HEK293 (cell line): ENCODE results near the gene SDF2.

ENCODE experiments used
- CTCF ChIA-PET: fragments of 350-600 bp; formaldehyde crosslinking; extraction: SDS; loops from one replicate; lab custom pipeline; 2021; ENCODE audit warnings: antibody characterized with exemption; lab: Yijun Ruan, JAX
- POLR2A ChIA-PET: fragments of 300-600 bp; formaldehyde crosslinking; extraction: SDS; loops from one replicate; lab custom pipeline; 2020; ENCODE audit warnings: antibody characterized with exemption, inconsistent platforms; lab: Yijun Ruan, JAX
- H3K27ac ChIP-seq: fragments of 200-500 bp; sonication (Bioruptor generic); 2 replicates; pipeline ENCODE4 v1.5.1; 2014; ENCODE audit warnings: low read depth, low read length, control low read depth, inconsistent platforms; ENCODE audit errors: extremely low read depth
- H3K36me3 ChIP-seq, 2 experiments: fragments of 200-500 bp in 1 of 2; sonication (Bioruptor generic) in 1 of 2; 1 replicate in 1 of 2; 2 replicates in 1 of 2; pipeline ENCODE4 v1.5.1; 2014 to 2017; ENCODE audit warnings: inconsistent platforms in 2 of 2, low read length in 2 of 2; ENCODE audit not compliant: control insufficient read depth in 2 of 2, insufficient read depth in 1 of 2
- H3K4me1 ChIP-seq: fragments of 200-500 bp; sonication (Bioruptor generic); 2 replicates; pipeline ENCODE4 v1.5.1; 2014; ENCODE audit warnings: mild to moderate bottlenecking, low read length, inconsistent platforms; ENCODE audit not compliant: control insufficient read depth, insufficient read depth
- H3K4me3 ChIP-seq: 2 replicates; pipeline ENCODE4 v1.5.1; 2011; ENCODE audit warnings: low read depth, mild to moderate bottlenecking, control low read depth, low read length, moderate library complexity
- H3K9me3 ChIP-seq: fragments of 200-500 bp; sonication (Bioruptor generic); 2 replicates; pipeline ENCODE4 v1.5.1; 2014; ENCODE audit warnings: low read depth, low read length, inconsistent platforms; ENCODE audit not compliant: control insufficient read depth, insufficient read depth
- BCL11A ChIP-seq: fragments of 450-650 bp; formaldehyde crosslinking; IDR thresholded peaks from 2 replicates; pipeline ENCODE4 v1.5.1; 2016; ENCODE audit warnings: low read depth, missing biosample characterization, missing genetic modification characterization
- GLIS2 ChIP-seq: fragments of 450-650 bp; formaldehyde crosslinking; IDR thresholded peaks from 2 replicates; pipeline ENCODE4 v1.5.1; 2016; ENCODE audit warnings: missing biosample characterization, missing genetic modification characterization
- HIC1 ChIP-seq: fragments of 450-650 bp; formaldehyde crosslinking; IDR thresholded peaks from 2 replicates; pipeline ENCODE4 v1.5.1; 2016; ENCODE audit warnings: missing biosample characterization, missing genetic modification characterization
- KLF8 ChIP-seq: fragments of 450-650 bp; formaldehyde crosslinking; IDR thresholded peaks from 2 replicates; pipeline ENCODE4 v1.5.1; 2016; ENCODE audit warnings: missing biosample characterization, missing genetic modification characterization
- OSR2 ChIP-seq: fragments of 450-650 bp; formaldehyde crosslinking; IDR thresholded peaks from 2 replicates; pipeline ENCODE4 v1.5.1; 2016; ENCODE audit warnings: missing biosample characterization, missing genetic modification characterization
- PRDM1 ChIP-seq: fragments of 450-650 bp; formaldehyde crosslinking; IDR thresholded peaks from 2 replicates; pipeline ENCODE4; 2016; ENCODE audit warnings: missing biosample characterization, missing genetic modification characterization
- SCRT2 ChIP-seq: fragments of 450-650 bp; formaldehyde crosslinking; IDR thresholded peaks from 2 replicates; pipeline ENCODE4 v1.5.1; 2016; ENCODE audit warnings: missing biosample characterization, missing genetic modification characterization
- WT1 ChIP-seq: fragments of 450-650 bp; formaldehyde crosslinking; IDR thresholded peaks from 2 replicates; pipeline ENCODE4 v1.5.1; 2016; ENCODE audit warnings: missing biosample characterization, missing genetic modification characterization
- ZBTB1 ChIP-seq: fragments of 450-650 bp; formaldehyde crosslinking; IDR thresholded peaks from 2 replicates; pipeline ENCODE4 v1.5.1; 2016; ENCODE audit warnings: missing biosample characterization, missing genetic modification characterization
- ZBTB21 ChIP-seq: fragments of 450-650 bp; formaldehyde crosslinking; IDR thresholded peaks from 2 replicates; pipeline ENCODE4 v1.5.1; 2017; ENCODE audit warnings: missing biosample characterization, missing genetic modification characterization
- ZIC2 ChIP-seq: fragments of 450-650 bp; formaldehyde crosslinking; IDR thresholded peaks from 2 replicates; pipeline ENCODE4 v1.5.1; 2016; ENCODE audit warnings: missing biosample characterization, missing genetic modification characterization
- ZNF211 ChIP-seq: fragments of 450-650 bp; formaldehyde crosslinking; IDR thresholded peaks from 2 replicates; pipeline ENCODE4 v1.5.1; 2016; ENCODE audit warnings: low read depth, missing biosample characterization, missing genetic modification characterization
- ZNF404 ChIP-seq: fragments of 450-650 bp; formaldehyde crosslinking; IDR thresholded peaks from 2 replicates; pipeline ENCODE4 v1.5.1; 2017; ENCODE audit warnings: missing biosample characterization, missing genetic modification characterization
- ZNF596 ChIP-seq: fragments of 450-650 bp; IDR thresholded peaks from 2 replicates; pipeline ENCODE4 v1.5.0; 2018; ENCODE audit warnings: missing biosample characterization, mild to moderate bottlenecking, missing genetic modification characterization, moderate library complexity
- ZNF623 ChIP-seq: fragments of 450-650 bp; formaldehyde crosslinking; IDR thresholded peaks from 2 replicates; pipeline ENCODE4 v1.5.1; 2016; ENCODE audit warnings: missing biosample characterization, missing genetic modification characterization
- ZNF777 ChIP-seq: fragments of 450-650 bp; formaldehyde crosslinking; IDR thresholded peaks from 2 replicates; pipeline ENCODE4 v1.5.1; 2017; ENCODE audit warnings: missing biosample characterization, missing genetic modification characterization, borderline replicate concordance
- ZNF785 ChIP-seq: fragments of 450-650 bp; formaldehyde crosslinking; IDR thresholded peaks from 2 replicates; pipeline ENCODE4 v1.5.1; 2016; ENCODE audit warnings: missing biosample characterization, missing genetic modification characterization
- TF ChIP-seq, protein P1 (sequence below): fragments of 450-650 bp; formaldehyde crosslinking; IDR thresholded peaks from 2 replicates; pipeline ENCODE4 v1.5.1; 2017; ENCODE audit warnings: missing biosample characterization, missing genetic modification characterization
- TF ChIP-seq, protein P2 (sequence below): fragments of 450-650 bp; formaldehyde crosslinking; IDR thresholded peaks from 2 replicates; pipeline ENCODE4 v1.5.1; 2016; ENCODE audit warnings: missing biosample characterization, missing genetic modification characterization, borderline replicate concordance
- TF ChIP-seq, protein P3 (sequence below): fragments of 450-650 bp; formaldehyde crosslinking; IDR thresholded peaks from 2 replicates; pipeline ENCODE4 v1.5.1; 2017; ENCODE audit warnings: missing biosample characterization, missing genetic modification characterization
- TF ChIP-seq, protein P4 (sequence below): fragments of 450-650 bp; formaldehyde crosslinking; IDR thresholded peaks from 2 replicates; pipeline ENCODE4 v1.5.1; 2017; ENCODE audit warnings: missing biosample characterization, missing genetic modification characterization
- TF ChIP-seq, protein P5 (sequence below): fragments of 450-650 bp; formaldehyde crosslinking; IDR thresholded peaks from 2 replicates; pipeline ENCODE4 v1.5.1; 2016; ENCODE audit warnings: missing biosample characterization, missing genetic modification characterization

Gene SDF2

DNA sequence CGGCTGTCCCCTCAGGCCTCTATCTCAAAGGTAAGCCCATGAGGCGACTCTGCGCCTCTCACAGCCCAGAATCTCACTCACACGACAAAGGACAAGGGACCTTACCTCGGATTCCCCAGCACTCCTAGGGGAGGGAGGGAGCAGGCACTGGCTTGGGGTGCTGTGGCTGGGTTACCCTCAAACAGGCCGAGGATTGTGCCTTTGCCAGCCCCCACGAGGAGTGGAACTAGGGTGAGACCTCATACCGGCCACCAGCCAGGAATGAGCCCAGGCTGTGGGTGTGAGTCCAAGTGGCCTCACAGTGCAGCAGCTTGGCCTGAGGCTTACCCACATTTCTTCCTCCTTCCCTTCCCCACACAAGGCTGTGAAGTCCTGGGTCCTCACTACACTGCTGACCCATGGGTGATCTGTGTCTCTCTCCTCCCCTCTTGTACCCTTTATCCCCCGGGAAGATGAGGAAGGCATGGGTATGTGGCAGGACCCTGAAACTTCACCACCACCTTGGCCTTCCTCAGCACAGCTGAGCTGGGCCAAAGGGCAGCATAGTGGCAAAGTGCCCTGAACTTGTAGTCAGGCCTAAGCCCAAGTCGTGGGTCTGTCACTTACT lies 44.1 kb upstream of the SDF2 start (continued):
- no peak for TF ChIP-seq ZNF596
- TF ChIP-seq, all 188 proteins: peak for 0

GRCh38 chr17:28705074-28705659 lies 43.5 kb upstream of the SDF2 start:
- Histone ChIP-seq H3K4me1 (no peaks in the 10 kb centered on the region), H3K27ac (no peak overlapping the region; the same call in 1 of the 2 replicates), H3K4me3 (no peak overlapping the region), H3K36me3 (peaks cover 8 to 61% of the 10 kb centered on the region in 2 experiments), H3K9me3 (no peaks in the 10 kb centered on the region)
- CTCF ChIA-PET, result interaction anchor here (0.6 kb wide), 1 partner anchor 411 kb away, joined by 3 read pairs; no protein-coding TSS in a partner anchor
- POLR2A ChIA-PET, result interaction anchor here (0.7 to 10.5 kb wide), 6 partner anchors 11 to 60 kb away, joined by 3 to 190 read pairs (median 5); partner anchors contain the start of genes BLTP2, RPL23A and SDF2
- peak; percentile 91 for TF ChIP-seq ZIC2 (tag by site-specific recombination)
- no peak for TF ChIP-seq ZNF785 (tag by site-specific recombination)
- peak; percentile 82 for TF ChIP-seq PRDM1
- TF ChIP-seq ZBTB21 (tag by site-specific recombination), result no peak
- TF ChIP-seq, protein P1, sequence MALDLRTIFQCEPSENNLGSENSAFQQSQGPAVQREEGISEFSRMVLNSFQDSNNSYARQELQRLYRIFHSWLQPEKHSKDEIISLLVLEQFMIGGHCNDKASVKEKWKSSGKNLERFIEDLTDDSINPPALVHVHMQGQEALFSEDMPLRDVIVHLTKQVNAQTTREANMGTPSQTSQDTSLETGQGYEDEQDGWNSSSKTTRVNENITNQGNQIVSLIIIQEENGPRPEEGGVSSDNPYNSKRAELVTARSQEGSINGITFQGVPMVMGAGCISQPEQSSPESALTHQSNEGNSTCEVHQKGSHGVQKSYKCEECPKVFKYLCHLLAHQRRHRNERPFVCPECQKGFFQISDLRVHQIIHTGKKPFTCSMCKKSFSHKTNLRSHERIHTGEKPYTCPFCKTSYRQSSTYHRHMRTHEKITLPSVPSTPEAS (tag by site-specific recombination), result no peak
- no peak for TF ChIP-seq KLF8 (tag by site-specific recombination)
- TF ChIP-seq GLIS2 (tag by site-specific recombination), result no peak; the same call in 1 of the 2 replicates
- TF ChIP-seq, protein P2, sequence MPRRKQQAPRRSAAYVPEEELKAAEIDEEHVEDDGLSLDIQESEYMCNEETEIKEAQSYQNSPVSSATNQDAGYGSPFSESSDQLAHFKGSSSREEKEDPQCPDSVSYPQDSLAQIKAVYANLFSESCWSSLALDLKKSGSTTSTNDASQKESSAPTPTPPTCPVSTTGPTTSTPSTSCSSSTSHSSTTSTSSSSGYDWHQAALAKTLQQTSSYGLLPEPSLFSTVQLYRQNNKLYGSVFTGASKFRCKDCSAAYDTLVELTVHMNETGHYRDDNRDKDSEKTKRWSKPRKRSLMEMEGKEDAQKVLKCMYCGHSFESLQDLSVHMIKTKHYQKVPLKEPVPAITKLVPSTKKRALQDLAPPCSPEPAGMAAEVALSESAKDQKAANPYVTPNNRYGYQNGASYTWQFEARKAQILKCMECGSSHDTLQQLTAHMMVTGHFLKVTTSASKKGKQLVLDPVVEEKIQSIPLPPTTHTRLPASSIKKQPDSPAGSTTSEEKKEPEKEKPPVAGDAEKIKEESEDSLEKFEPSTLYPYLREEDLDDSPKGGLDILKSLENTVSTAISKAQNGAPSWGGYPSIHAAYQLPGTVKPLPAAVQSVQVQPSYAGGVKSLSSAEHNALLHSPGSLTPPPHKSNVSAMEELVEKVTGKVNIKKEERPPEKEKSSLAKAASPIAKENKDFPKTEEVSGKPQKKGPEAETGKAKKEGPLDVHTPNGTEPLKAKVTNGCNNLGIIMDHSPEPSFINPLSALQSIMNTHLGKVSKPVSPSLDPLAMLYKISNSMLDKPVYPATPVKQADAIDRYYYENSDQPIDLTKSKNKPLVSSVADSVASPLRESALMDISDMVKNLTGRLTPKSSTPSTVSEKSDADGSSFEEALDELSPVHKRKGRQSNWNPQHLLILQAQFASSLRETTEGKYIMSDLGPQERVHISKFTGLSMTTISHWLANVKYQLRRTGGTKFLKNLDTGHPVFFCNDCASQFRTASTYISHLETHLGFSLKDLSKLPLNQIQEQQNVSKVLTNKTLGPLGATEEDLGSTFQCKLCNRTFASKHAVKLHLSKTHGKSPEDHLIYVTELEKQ (tag by site-specific recombination), result no peak
- no peak for TF ChIP-seq SCRT2 (tag by site-specific recombination)
- no peak for TF ChIP-seq ZBTB1
- TF ChIP-seq, protein P3, sequence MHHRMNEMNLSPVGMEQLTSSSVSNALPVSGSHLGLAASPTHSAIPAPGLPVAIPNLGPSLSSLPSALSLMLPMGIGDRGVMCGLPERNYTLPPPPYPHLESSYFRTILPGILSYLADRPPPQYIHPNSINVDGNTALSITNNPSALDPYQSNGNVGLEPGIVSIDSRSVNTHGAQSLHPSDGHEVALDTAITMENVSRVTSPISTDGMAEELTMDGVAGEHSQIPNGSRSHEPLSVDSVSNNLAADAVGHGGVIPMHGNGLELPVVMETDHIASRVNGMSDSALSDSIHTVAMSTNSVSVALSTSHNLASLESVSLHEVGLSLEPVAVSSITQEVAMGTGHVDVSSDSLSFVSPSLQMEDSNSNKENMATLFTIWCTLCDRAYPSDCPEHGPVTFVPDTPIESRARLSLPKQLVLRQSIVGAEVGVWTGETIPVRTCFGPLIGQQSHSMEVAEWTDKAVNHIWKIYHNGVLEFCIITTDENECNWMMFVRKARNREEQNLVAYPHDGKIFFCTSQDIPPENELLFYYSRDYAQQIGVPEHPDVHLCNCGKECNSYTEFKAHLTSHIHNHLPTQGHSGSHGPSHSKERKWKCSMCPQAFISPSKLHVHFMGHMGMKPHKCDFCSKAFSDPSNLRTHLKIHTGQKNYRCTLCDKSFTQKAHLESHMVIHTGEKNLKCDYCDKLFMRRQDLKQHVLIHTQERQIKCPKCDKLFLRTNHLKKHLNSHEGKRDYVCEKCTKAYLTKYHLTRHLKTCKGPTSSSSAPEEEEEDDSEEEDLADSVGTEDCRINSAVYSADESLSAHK (tag by site-specific recombination), result no peak
- TF ChIP-seq ZNF777 (tag by site-specific recombination), result no peak
- TF ChIP-seq ZNF211, result no peak
- TF ChIP-seq, protein P4, sequence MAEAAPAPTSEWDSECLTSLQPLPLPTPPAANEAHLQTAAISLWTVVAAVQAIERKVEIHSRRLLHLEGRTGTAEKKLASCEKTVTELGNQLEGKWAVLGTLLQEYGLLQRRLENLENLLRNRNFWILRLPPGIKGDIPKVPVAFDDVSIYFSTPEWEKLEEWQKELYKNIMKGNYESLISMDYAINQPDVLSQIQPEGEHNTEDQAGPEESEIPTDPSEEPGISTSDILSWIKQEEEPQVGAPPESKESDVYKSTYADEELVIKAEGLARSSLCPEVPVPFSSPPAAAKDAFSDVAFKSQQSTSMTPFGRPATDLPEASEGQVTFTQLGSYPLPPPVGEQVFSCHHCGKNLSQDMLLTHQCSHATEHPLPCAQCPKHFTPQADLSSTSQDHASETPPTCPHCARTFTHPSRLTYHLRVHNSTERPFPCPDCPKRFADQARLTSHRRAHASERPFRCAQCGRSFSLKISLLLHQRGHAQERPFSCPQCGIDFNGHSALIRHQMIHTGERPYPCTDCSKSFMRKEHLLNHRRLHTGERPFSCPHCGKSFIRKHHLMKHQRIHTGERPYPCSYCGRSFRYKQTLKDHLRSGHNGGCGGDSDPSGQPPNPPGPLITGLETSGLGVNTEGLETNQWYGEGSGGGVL, result peak; percentile 75
- TF ChIP-seq BCL11A (tag by site-specific recombination), result no peak
- no peak for TF ChIP-seq ZNF404 (tag by site-specific recombination)
- TF ChIP-seq, protein P5, sequence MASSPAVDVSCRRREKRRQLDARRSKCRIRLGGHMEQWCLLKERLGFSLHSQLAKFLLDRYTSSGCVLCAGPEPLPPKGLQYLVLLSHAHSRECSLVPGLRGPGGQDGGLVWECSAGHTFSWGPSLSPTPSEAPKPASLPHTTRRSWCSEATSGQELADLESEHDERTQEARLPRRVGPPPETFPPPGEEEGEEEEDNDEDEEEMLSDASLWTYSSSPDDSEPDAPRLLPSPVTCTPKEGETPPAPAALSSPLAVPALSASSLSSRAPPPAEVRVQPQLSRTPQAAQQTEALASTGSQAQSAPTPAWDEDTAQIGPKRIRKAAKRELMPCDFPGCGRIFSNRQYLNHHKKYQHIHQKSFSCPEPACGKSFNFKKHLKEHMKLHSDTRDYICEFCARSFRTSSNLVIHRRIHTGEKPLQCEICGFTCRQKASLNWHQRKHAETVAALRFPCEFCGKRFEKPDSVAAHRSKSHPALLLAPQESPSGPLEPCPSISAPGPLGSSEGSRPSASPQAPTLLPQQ (tag by site-specific recombination), result no peak
- no peak for TF ChIP-seq HIC1
- TF ChIP-seq WT1 (tag by site-specific recombination), result no peak
- TF ChIP-seq OSR2 (tag by site-specific recombination), result no peak
- no peak for TF ChIP-seq ZNF623
